Stimulated activated CD4-positive, alpha-beta T cell treated with anti-CD3 and anti-CD28 coated beads, Interleukin-4, amount 100 ng/mL, for 24 hours (primary cell): ENCODE data around the gene ZNF253.
A peak's percentile ranks its signal among the peaks of the same experiment; 100 is the strongest.
"Not testable (repeated sequence)": the region's sequence is repeated elsewhere in the genome, so short reads cannot be mapped to it uniquely, and the experiment has no call there.

Source experiments
- DNase-seq: peaks from one replicate; pipeline ENCODE4 v3.0.0-alpha.2; 2020

The ZNF253 gene

GRCh38 chr19:19865750-19866610, at the start of gene ZNF253:
ZNF253 (plus strand) TSS chr19:19865882; CDS start chr19:19865997, 115 bp downstream.
- peak; percentile 97 for DNase-seq

GRCh38 chr19:19816679-19817078, 49.0 kb upstream of the ZNF253 start:
- no peak for DNase-seq

GRCh38 chr19:19817357-19817756, 48.3 kb upstream of the ZNF253 start:
- DNase-seq: peak; percentile 60

GRCh38 chr19:19820774-19821320, 44.8 kb upstream of the ZNF253 start:
- DNase-seq: no peak

- DNase-seq: peak; percentile 98
Observed at GRCh38 chr19:19821366-19821951, 44.2 kb upstream of the ZNF253 start, which contains the start of gene ZNF506. ZNF506 (minus strand) TSS chr19:19821750; CDS start chr19:19821603, 147 bp downstream.

- DNase-seq: not testable (repeated sequence)
Observed at GRCh38 chr19:19821976-19822375, 43.7 kb upstream of the ZNF253 start.

- no peak for DNase-seq
Observed at GRCh38 chr19:19823916-19824315, 41.8 kb upstream of the ZNF253 start.

- no peak for DNase-seq
Observed at GRCh38 chr19:19826875-19827274, 38.8 kb upstream of the ZNF253 start.

GRCh38 chr19:19835560-19836038, 30.1 kb upstream of the ZNF253 start:
- DNase-seq: no peak

GRCh38 chr19:19847781-19848180, 17.9 kb upstream of the ZNF253 start:
- no peak for DNase-seq

- DNase-seq: no peak
Observed at GRCh38 chr19:19849056-19849455, 16.6 kb upstream of the ZNF253 start.

GRCh38 chr19:19851740-19852139, 13.9 kb upstream of the ZNF253 start:
- not testable (repeated sequence) for DNase-seq

GRCh38 chr19:19858751-19859150, 6.9 kb upstream of the ZNF253 start:
- no peak for DNase-seq

- DNase-seq: peak; percentile 19
Observed at GRCh38 chr19:19860756-19861390, 4.8 kb upstream of the ZNF253 start.

GRCh38 chr19:19866611-19867248, 1.0 kb downstream of the ZNF253 start:
- peak; percentile 52 for DNase-seq

- DNase-seq: not testable (repeated sequence)
Observed at GRCh38 chr19:19870086-19870485, 4.4 kb downstream of the ZNF253 start.

GRCh38 chr19:19871932-19872331, 6.2 kb downstream of the ZNF253 start:
- no peak for DNase-seq

- no peak for DNase-seq
Observed at GRCh38 chr19:19873381-19873780, 7.7 kb downstream of the ZNF253 start.

GRCh38 chr19:19877724-19878123, 12.0 kb downstream of the ZNF253 start:
- no peak for DNase-seq

GRCh38 chr19:19884583-19884982, 18.9 kb downstream of the ZNF253 start:
- no peak for DNase-seq

GRCh38 chr19:19892055-19892941, 26.6 kb downstream of the ZNF253 start:
- not testable (repeated sequence) for DNase-seq
